GM23338 (cell line): ENCODE measurements around the gene TIMP3. TPM values are rescaled to one million over a fixed set of nuclear protein-coding genes. Genes with fewer than 3 reads are reported as not detected.

Experiments
- ETS1 ChIP-seq: IDR thresholded peaks from 2 replicates; pipeline ENCODE4 v1.6.1; 2016; ENCODE audit warnings: antibody characterized with exemption
- EZH2 ChIP-seq: fragments of 200-600 bp; sonication (generic); IDR thresholded peaks from one replicate; pipeline ENCODE4 v1.8.0; 2017; ENCODE audit warnings: antibody characterized with exemption, mild to moderate bottlenecking, low read depth; ENCODE audit not compliant: unreplicated experiment
- EZH2phosphoT487 ChIP-seq: fragments of 200-600 bp; sonication (generic); IDR thresholded peaks from one replicate; pipeline ENCODE4 v1.8.1; 2018; ENCODE audit warnings: antibody characterized with exemption; ENCODE audit not compliant: unreplicated experiment
- NANOG ChIP-seq: IDR thresholded peaks from 2 replicates; pipeline ENCODE4 v1.6.1; 2016; ENCODE audit warnings: antibody characterized with exemption, borderline replicate concordance
- POLR2AphosphoS5 ChIP-seq: IDR thresholded peaks from 2 replicates; pipeline ENCODE4 v1.6.1; 2016; ENCODE audit warnings: antibody characterized with exemption, low read depth
- STAT1 ChIP-seq: IDR thresholded peaks from one replicate; pipeline ENCODE4 v1.6.1; 2016; ENCODE audit warnings: antibody characterized with exemption; ENCODE audit not compliant: unreplicated experiment
- ZNF331 ChIP-seq: fragments of 250-450 bp; sonication (Bioruptor Pico); IDR thresholded peaks from 2 replicates; pipeline ENCODE4 v1.5.0; 2020; ENCODE audit warnings: low read depth, mild to moderate bottlenecking, moderate library complexity
- ZNF462 ChIP-seq: fragments of 250-450 bp; sonication (Bioruptor Pico); IDR thresholded peaks from 2 replicates; pipeline ENCODE4 v1.5.0; 2020; ENCODE audit warnings: mild to moderate bottlenecking, moderate library complexity
- polyA plus RNA-seq: library from polyadenylated mRNA; unstranded; fragments of >200 nt; fragmentation: Nextera tagmentation; extraction: Ambion mirVana; gene quantifications from 2 replicates; pipeline ENCODE4 v1.2.1, GENCODE V29; 2016
- total RNA-seq: library from RNA; depleted of rRNA; stranded (reverse); fragments of >200 nt; shearing (Covaris generic); gene quantifications from 2 replicates; pipeline ENCODE4 v1.2.3, GENCODE V29; 2014

The TIMP3 gene
- total and polyA plus RNA-seq, 2 experiments from 2014 or later, result 1.4 to 4.3 TPM

- TF ChIP-seq ZNF462 (CRISPR knock-in tag) (no peak), STAT1 (no peak), POLR2AphosphoS5 (no peak), NANOG (no peak), ETS1 (no peak), EZH2phosphoT487 (no peak), ZNF331 (CRISPR knock-in tag) (no peak), EZH2 (no peak)
Measured at GRCh38 chr22:32811788-32812545, 10.5 kb downstream of the TIMP3 start (continued).
